HG03025 (cell line): Measurements from ENCODE around the gene VTI1B.

Experiments used
- ATAC-seq: cut with Tn5 transposase; IDR thresholded peaks from one replicate; pipeline ENCODE4 v1.9.1; 2021; ENCODE audit warnings: mild to moderate bottlenecking, moderate library complexity; ENCODE audit not compliant: unreplicated experiment, low FRiP score

Gene VTI1B

DNA sequence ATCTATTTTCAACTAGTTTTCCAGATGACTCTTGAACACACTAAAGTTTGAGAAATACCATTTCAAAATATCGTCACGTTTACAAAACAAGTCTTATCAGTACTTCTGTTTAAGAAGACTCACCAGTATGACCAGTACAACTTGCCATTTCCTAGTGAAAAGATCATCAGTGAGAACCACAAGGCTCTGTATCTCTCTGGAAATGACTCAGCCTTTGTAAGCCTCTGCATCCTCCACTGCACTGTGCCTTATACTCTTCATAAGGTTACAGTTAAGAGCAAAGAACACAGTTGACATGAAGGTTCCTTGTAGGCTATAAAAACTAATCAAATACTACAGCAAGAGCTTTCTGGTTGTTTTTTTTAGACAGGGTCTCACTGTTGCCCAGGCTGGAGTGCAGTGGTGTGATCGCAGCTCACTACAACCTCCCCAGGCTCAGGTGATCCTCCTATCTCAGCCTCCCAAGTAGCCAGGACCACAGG, 5.7 kb upstream of the VTI1B start:
- peak; percentile 88 for ATAC-seq

DNA sequence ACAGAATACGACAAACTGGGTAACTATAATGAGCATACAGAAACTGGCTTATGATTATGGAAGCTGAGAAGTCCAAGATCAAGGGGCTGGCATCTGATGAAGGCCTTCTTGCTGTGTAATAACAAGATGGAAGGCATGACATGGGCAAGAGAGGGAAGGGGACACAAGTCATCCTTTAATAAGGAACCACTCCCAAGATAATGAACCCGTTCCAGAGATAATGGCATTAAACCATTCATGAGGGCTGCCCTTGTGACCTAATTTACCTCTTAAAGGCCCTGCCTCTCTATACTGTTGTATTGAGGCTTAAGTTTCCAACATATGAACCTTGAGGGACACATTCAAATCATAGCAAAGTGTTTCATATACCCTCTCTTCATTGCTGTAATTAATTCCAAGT, 4.6 kb upstream of the VTI1B start:
- no peak for ATAC-seq

DNA sequence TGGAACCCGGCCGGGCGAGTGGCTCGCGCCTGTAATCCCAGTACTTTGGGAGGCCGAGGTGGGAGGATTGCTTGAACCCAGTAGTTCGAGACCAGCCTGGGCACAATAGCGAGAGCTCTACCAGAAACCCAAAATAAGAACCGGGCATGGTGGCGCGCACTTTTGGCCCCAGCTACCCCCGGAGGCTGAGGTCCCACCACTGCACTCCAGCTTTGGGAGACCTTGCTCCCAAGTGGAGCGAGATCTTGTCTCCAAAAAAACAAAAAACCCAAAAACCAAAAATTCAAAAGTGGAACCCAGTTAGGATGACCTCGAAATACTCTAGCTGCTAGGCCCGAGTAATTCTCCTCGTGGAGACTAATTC, 769 bp upstream of the VTI1B start:
- no peak for ATAC-seq

DNA sequence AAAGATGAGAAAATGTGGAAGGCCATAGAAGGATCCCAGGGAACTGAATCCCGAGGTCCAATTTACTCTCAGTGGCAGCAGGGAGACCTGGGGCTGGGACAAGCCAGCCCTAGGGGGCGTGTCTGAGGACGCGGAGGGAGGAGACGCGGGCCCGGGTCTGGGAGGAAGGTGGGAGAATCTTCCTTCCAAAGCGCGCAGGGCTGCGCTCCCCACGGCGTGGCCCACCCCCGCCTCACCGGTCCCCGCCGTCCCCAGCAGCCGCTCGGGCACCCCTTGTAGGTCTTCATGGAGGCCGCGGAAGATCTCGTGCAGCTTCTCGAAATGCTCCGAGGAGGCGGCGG, 323 bp downstream of the VTI1B start:
- peak; percentile 57 for ATAC-seq

DNA sequence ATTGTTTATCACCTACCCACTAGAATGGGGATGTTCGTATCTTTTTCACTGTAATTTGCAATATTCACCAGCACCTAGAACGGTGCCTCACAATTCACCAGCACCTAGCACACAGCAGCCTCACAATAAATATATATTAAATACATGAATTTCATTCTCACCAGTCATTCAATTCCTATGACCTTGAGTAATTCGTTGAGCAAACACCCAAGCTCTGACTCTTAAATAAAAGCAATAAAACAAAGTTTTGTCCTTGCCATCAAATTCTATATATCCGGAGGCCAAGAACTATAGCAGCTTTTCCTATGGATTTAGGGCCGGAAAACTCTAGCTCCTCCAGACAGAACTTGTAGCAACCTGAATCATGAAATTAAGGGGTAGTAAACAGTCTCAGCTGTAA, 981 bp downstream of the VTI1B start:
- ATAC-seq, result no peak

DNA sequence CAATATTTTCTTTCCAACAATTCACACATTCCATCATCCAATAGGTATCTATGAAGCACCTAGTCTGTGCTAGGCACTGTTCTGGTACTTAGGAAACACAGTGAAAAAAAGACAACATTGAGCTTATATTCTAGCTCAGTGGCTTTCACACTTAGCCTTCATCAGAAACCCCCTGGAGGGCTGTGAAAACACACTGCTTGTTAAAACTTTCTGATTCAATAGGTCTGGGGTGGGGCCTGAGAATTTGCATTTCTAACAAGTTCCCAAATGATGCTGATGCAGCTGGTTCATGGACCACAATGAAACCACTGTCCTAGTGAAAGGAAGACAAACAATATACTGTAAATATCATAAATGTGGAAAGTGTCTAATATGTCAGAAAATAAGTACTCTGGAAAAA, 5.9 kb downstream of the VTI1B start:
- no peak for ATAC-seq

DNA sequence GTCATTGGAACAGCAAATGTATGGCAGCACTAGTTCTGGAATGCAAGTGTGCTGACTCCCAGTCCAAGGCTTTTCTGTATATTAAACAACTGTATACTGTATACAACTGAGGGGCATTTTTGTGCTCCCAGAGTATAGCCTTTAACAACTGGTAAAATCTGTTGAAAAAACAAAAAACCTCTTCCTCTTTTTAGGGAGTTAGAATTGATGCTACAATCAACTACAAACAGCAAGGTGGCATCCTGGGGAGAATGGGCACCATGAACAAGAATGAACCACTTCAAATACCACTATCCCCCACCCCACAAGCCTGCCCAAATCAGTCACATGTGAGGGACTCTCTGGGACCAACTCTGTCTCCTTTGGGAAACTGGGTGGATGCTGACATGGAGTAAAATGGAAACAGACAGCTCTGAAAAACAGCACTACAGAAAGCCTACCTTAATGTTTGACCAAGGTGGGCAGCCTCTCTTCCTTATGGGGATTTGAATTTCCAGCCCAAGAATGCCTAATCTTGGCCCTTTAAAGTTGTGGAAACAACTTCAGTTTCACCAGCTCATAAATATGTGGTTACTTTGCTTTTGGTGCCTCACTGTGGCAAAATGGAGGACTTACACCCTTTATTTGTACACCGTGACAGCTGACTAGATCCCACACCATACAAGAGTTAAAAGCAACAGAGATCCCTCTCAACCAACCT, 7.5 kb downstream of the VTI1B start:
- ATAC-seq, result no peak

DNA sequence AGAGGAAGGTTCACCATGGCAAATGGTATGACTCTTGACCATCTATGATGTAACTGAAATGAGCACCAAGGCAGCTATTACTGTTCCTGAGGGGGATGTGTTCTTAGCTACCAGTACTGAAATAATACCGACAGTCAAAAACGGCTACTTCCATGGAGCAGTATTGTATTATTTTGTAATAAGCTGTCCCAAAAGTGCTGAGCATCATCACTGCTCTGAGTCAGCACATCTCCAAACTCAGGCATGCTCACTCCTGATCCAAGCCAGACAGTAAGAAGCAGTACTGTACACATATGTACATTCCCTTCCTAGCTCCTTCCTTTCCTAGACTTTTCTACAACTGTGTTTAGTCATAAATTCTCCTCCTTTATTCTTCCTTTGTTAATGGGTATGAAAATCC, 8.6 kb downstream of the VTI1B start:
- ATAC-seq, result no peak

DNA sequence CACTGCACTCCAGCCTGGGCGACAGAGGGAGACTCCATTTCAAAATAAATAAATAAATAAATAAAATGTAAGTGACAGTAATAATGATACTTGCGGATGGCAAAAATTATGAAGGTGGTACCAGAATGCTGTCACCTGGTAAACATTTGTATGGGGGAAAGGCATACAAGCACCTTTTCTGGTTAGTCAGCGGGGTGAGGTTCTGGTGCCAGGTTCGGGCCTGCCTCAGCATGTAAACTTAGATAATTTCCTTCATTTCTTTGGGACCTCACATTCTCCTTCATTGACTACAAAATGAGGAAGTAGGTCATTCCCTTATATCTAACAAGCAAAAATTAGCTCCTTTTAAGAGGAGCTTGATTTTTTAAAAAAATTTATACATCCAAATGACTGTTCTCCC, 10.8 kb downstream of the VTI1B start:
- no peak for ATAC-seq

DNA sequence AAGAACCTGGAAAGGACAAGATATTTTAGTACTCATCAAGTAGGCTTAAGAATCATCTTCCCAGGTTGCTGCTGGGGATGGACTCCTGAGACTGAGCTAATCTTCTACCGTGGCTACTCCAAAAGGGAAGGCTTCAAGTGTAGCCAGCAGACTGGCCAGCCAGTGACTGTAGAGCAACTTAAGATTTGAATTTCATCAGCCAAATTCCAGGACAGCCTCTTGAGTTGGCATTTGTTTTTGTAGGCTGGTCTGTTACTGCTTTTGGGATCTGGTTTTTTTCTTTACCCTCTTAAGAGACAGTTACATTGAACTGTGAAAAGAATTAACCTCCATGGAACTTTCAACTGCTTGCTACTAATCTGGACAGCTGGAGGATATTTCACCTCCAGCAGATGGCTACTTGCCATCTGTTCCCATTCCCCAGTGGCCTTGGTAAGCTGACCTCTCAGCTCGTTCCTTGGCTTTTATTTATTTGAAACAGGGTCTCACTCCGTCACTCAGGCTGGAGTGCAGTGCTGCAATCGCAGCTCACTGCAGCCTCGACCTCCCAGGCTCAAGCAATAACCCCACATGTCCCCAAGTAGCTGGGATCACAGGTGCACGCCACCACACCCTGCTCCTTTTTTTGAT, 20.7 kb downstream of the VTI1B start:
- no peak for ATAC-seq

DNA sequence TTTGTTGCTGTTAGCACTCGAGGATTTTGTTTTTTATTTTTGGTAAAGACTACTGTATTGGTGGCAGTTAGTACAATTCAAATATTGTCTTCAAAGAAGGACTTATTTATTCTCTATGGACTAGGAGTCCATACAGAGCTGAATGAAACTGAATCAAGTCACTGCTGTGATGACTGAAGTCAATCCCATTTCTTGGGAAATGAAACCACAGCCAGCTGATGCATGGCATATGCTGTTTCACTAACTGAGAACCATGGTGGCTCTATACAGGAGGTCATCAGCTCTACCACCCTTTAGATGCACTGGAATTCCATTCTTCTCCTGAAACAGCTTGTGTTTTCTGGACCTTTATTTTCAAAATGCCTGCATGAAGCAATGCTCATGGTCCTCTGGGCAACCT, 22.2 kb downstream of the VTI1B start:
- no peak for ATAC-seq

DNA sequence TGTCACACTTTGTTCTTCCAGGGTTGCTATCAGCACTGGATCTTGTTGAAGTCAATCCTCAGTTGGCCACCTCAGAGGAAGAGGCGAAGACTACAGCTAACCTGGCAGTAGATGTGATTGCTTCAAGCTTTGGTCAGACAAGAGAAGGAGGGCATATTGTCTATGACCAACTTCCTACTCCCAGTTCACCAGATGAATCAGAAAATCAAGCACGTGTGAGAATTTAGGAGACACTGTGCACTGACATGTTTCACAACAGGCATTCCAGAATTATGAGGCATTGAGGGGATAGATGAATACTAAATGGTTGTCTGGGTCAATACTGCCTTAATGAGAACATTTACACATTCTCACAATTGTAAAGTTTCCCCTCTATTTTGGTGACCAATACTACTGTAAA, 23.7 kb downstream of the VTI1B start:
- no peak for ATAC-seq

DNA sequence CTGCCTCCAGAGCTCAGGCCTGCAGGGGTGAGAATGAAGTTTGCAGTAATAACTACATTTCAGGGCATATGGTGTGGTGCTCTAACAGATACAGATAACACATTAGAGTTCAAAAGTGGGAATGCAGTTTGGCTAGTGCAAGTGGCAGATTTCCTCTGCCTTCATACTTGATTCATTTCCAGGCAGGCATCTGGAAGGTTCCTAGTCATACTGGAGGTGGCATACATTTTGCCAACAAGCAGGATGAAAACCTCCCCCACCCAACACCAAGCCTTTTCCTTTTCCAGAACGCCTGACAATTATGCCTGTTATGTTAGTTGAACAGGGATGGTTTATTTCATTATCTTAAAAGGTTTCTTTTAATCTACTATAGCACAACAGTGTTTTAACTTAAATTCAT, 24.3 kb downstream of the VTI1B start:
- no peak for ATAC-seq

DNA sequence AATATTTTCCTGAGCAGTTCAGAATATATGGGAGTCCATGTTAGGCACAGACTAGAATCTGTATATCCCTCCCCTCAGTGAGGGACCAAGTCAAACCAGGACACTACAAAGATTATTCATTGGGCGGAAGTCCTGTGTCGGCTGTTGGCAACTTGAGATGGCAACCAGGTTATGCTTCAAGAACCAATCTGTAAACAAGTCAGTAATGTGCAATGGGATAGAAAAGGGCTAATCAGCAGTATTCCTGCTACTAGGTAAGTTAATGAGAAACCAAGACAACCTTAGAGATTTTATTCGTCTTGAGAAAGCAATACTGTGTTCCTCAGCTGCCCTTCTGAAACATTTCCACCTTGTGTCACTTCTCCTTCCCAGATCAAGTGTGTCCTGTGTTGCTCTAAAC, 28.3 kb downstream of the VTI1B start:
- ATAC-seq, result no peak

DNA sequence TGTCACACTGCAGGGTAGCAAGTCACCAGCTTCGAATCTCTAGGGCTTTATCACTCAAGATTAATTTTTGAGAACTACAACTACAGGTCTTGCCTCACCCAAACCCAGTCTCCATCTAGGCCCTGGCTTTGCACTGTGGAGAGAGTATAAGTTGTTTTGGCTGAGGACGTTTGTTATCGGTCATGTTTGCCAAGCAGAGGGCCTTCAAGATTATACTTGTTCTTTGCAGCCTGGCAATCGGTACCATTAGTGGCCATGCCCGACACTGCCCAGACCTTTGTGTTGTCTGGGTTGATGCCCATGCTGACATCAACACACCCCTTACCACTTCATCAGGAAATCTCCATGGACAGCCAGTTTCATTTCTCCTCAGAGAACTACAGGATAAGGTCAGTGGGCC, 29.0 kb downstream of the VTI1B start:
- ATAC-seq, result no peak

DNA sequence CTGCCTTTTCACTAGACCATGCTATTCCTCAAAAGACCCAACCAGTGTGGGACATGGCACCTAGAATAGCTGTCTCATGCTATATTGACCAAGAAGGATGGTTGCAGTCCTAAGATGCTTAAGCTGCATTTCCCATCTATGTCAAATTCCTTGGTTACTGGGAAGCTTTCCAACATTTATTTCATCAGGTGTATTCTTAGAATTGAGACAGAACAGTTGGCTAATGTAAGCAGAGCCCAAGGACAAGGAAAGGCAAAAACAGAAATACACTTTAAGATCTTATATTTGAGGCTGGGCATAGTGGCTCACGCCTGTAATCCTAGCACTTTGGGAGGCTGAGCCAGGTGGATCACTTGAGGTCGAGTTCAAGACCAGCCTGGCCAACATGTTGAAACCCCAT, 30.0 kb downstream of the VTI1B start:
- no peak for ATAC-seq

DNA sequence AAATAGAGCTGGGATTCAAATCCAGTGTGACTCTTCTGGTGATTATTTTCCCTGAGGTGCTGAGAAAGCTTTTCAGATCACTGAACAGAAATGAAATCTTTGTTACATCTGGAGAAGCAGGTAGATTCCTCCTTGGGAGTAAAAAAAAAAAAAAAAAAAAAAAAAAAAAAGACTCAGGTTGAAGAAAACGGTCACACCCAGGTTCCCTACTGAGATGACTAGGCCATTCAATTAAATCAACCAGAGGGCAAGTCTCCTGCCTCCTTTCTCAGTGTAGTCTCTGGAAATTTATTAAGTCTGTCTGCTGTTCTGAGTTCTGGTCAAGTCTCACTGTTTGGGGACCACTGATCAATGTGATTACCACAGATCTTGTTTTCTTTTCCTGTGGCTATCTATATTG, 30.7 kb downstream of the VTI1B start:
- ATAC-seq, result no peak

DNA sequence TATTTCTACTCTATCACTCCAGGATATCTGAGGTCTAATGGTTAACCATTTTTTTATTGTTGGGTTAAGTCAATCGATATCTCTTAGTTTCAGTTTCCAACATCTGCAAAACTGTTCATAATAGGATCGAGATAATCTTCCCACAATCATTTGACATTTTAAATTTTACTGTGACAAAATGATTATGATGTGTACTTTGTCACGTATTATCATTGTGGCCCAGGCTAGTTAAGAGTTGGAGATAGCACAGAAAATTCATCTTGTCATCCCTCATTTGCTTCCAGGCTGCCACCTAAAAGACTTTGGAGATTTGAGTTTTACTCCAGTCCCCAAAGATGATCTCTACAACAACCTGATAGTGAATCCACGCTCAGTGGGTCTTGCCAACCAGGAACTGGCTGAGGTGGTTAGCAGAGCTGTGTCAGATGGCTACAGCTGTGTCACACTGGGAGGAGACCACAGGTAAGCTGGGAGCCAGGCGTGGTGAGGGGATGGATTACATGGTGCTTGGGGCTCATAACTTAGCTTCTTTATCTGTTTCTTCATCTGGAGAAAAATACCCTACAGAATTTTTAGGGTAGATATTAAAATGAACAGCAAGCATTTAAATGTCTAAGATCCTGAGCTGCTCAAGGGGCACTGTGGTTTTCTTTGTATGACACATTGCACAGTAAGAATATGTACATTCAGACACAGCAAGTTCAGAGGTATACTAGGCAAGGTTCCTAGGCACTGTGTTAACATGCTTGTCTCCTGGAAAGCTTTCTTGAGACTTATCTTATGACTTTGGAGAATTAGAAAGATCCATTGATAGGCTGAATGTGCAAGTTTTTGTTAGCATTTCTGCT, 32.3 kb downstream of the VTI1B start:
- ATAC-seq, result no peak

DNA sequence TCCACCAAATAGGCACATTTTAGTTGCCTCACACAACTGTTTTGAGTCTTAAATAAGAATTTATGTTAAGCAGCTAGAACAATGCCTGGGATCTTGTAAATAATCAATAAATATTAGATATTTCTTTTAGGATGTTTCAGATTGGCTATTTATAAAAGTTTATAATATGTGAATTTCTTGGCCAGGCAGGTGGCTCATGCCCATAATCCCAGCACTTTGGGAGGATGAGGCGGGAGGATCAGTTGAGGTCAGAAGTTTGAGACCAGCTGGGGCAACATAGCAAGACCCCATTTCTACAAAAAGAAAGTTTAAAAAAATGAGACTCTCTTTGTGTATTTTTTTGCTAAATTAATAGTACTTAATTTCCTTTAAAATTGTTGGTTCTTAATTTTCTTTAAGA, 33.0 kb downstream of the VTI1B start:
- ATAC-seq, result no peak

DNA sequence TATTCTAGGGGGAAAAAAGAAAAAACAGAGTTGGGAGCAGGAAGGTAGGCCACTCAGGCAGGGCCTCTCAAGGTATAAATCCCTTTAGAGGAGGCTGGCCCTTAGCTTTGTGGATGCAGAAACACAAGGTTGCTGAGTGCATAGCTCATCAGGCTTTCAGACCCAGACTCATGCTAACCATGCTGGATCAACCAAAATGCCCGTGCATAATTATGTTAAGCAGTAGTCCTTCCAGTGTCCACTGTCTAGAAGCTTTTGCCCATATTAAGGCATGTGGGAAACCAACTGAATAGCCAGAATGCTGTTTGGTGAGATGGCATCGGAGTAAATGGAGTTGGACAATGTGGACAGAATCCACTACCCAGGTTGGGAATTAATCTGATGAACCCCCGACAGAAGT, 35.8 kb downstream of the VTI1B start:
- no peak for ATAC-seq

DNA sequence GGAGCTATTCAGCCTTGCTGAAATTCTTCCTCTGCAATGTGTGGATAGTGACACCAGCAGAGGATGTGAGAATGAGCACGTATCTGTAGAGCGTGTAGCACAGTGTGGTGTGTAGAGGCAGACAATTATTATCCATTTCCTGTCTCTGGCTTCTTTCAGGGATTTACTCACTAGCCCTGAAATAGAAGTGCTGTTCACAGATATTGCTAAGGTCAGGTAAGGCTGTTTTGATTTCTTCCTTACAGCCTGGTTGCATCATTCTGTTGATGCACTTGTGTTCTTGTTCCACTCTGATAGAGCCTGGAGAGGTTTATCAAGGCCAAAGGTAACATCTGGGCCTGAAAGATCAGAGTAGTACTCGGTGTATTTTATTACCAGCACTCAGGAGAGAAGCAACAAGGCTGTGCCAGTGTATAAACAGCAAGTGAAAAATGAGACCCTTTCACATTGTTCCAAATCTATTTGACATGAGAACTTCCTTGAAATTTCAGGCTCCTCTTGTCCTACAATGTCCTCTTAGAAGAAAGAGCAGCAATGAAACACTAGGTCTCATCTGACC, 38.0 kb downstream of the VTI1B start:
- no peak for ATAC-seq
